IPS-18a (cell line): ENCODE results near the gene SLC12A3.

Experiments used
- H3K27ac ChIP-seq: one replicate; pipeline ENCODE4 v1.5.1; 2013; ENCODE audit warnings: low read length
- H3K27me3 ChIP-seq: one replicate; pipeline ENCODE4 v1.6.1; 2013; ENCODE audit warnings: mild to moderate bottlenecking, low read length; ENCODE audit not compliant: control insufficient read depth, insufficient read depth
- H3K36me3 ChIP-seq: one replicate; pipeline ENCODE4 v1.6.1; 2013; ENCODE audit warnings: low read depth, low read length; ENCODE audit not compliant: control insufficient read depth
- H3K4me1 ChIP-seq: one replicate; pipeline ENCODE4 v1.6.1; 2013; ENCODE audit warnings: low read depth, low read length; ENCODE audit not compliant: control insufficient read depth
- H3K4me3 ChIP-seq: one replicate; pipeline ENCODE4 v1.5.1; 2013; ENCODE audit warnings: low read length
- H3K9ac ChIP-seq: one replicate; pipeline ENCODE4 v1.6.1; 2013; ENCODE audit warnings: mild to moderate bottlenecking, low read length, moderate library complexity
- H3K9me3 ChIP-seq: one replicate; pipeline ENCODE4 v1.6.1; 2013; ENCODE audit warnings: low read depth, low read length; ENCODE audit not compliant: control insufficient read depth

SLC12A3 gene

DNA sequence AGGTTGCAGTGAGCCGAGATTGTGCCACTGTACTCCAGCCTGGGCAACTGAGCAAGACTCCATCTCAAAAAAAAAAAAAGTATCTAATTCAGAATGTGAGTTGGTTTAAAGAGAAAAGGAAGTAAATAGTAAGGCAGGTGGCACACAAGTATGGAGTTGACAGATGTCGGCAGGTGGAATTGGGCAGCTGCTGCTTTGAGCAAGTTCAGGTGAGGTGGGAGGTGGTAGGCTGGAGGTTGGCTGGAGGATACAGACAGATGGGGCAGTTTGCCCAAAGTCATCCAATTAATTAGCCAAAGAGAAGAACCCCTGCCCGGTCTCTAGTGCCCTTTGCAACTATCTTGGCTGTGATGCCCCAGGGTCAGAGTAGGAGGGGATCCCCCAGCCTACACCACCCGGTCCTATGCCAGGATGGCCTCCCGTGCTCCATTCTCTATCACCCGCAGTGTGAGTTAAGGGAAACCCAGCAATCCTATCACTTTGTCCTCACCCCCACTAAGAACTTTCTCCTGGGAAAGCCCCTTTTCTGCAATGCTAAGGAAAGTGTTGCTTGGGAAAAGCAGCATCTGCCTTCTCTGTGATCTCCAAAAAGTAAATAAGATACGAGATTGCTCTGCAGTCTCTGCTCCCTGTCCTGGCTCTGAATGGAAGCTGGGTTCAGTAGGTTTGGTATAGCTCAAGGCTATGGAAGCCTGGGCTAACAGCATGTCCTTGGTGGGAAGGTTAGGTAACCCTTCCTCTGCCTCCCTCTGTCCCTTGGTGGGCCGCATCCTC, 32.2 kb downstream of the SLC12A3 start:
- no peaks in the 10 kb centered on the region for H3K4me1 ChIP-seq
- no peak overlapping the region for H3K4me3 ChIP-seq
- no peaks in the 10 kb centered on the region for H3K9me3 ChIP-seq
- H3K36me3 ChIP-seq: no peaks in the 10 kb centered on the region
- H3K9ac ChIP-seq: no peak overlapping the region
- no peaks in the 10 kb centered on the region for H3K27me3 ChIP-seq
- no peak overlapping the region for H3K27ac ChIP-seq

- Histone ChIP-seq H3K27me3 (no peaks in the 10 kb centered on the region), H3K27ac (no peak overlapping the region), H3K4me1 (no peaks in the 10 kb centered on the region), H3K4me3 (no peak overlapping the region), H3K36me3 (no peaks in the 10 kb centered on the region), H3K9ac (no peak overlapping the region), H3K9me3 (no peaks in the 10 kb centered on the region)
Observed at GRCh38 chr16:56898847-56899246, 33.8 kb downstream of the SLC12A3 start.

DNA sequence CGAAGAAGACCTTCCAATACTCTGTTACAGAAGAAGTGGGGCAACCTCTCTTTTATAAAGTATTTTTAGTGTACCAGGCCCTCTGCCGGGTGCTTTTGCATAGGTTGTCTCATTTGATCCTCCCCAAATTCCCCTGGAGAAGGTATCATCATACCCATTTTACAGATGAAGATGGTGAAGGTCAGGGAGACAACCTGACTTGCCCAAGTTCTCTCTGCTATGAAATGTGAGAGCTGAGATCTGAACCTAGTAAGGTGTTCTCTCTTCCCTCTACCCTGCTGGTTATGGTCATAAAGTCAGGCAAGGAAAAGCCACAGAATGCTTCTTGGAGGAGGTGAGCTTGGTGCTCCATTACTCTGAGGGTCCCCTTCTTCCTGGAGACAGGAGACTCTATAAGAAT, 38.9 kb downstream of the SLC12A3 start:
- no peak overlapping the region for H3K27ac ChIP-seq
- H3K9me3 ChIP-seq: no peaks in the 10 kb centered on the region
- no peak overlapping the region for H3K4me3 ChIP-seq
- no peaks in the 10 kb centered on the region for H3K36me3 ChIP-seq
- peaks cover 3% of the 10 kb centered on the region for H3K4me1 ChIP-seq
- H3K27me3 ChIP-seq: no peaks in the 10 kb centered on the region
- no peak overlapping the region for H3K9ac ChIP-seq

GRCh38 chr16:56907401-56907800, 42.4 kb downstream of the SLC12A3 start:
- Histone ChIP-seq H3K4me3 (no peak overlapping the region), H3K36me3 (no peaks in the 10 kb centered on the region), H3K9me3 (no peaks in the 10 kb centered on the region), H3K27me3 (no peaks in the 10 kb centered on the region), H3K27ac (no peak overlapping the region), H3K4me1 (peaks cover 10% of the 10 kb centered on the region), H3K9ac (no peak overlapping the region)

DNA sequence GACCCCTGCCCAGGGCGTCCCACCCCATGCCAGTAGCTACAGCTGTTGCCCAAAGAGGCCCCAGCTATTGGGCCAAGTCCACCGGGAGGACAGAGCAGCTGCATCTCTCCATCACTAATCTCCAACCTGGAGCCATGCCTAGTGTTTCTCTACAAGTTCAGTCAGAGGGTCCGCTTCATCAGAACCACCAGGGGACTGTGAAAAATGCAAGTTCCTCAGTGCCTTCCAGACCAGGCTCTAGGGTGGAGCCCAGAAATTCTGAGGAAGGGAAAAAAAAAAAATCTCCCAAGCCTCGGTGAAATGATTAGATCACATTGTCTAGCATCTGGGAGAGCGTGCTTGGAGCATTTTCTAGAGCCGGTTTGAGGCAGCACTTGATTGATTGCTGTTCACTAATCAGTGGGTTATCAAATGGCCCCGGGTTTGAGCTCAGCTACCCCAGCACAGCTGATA, 44.5 kb downstream of the SLC12A3 start:
- Histone ChIP-seq H3K9ac (no peak overlapping the region), H3K36me3 (no peaks in the 10 kb centered on the region)

GRCh38 chr16:56910112-56910511, 45.1 kb downstream of the SLC12A3 start:
- H3K27me3 ChIP-seq: no peaks in the 10 kb centered on the region
- H3K4me3 ChIP-seq: no peak overlapping the region
- no peak overlapping the region for H3K9ac ChIP-seq
- H3K27ac ChIP-seq: no peak overlapping the region
- no peaks in the 10 kb centered on the region for H3K9me3 ChIP-seq
- H3K4me1 ChIP-seq: peaks cover 10% of the 10 kb centered on the region
- no peaks in the 10 kb centered on the region for H3K36me3 ChIP-seq

More for the DNA sequence above, 44.5 kb downstream of the SLC12A3 start:
- H3K27ac ChIP-seq: no peak overlapping the region
- H3K4me1 ChIP-seq: peaks cover 10% of the 10 kb centered on the region
- no peaks in the 10 kb centered on the region for H3K27me3 ChIP-seq
- H3K4me3 ChIP-seq: no peak overlapping the region
- no peaks in the 10 kb centered on the region for H3K9me3 ChIP-seq

DNA sequence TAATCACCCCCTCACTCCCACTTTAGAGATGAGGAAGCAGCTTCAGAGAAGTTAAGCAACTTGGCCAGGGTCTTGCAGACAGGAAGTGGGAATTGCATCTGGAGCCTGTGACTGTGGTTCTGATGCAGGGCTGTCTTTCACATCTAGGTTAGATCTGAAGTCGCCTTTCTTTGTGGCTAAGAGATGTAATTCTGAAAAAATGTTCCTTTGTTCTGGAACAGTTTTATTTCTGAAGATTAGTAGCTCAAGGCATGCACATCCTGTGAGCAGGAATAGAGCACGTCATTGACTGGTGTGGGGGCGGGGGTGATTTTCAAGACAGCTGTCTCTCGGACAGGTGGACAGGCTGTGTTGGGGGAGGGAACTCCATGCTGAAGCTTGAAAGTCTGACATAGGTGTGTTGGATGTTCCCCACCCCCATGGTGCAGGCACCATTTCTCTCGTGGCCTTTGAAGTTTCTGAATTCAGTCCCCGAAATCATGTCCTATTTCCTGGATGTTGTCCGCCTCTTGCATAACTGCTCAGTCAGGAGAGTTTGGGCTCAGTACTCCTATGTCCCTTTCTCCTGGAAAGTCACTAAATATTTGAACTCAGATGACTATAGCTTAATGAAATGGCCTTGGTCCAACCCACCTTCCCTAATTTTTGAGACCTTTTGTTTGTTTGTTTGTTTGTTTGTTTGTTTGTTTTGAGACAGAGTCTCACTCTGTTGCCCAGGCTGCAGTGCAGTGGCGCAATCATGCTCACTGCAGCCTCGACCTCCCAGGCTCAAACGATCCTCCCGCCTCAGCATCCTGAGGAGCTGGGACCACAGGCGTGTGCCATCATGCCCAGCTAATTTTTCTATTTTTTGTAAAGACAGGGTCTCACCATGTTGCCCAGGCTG, 45.9 kb downstream of the SLC12A3 start:
- Histone ChIP-seq H3K9ac (no peak overlapping the region), H3K27ac (no peak overlapping the region), H3K4me3 (no peak overlapping the region), H3K27me3 (no peaks in the 10 kb centered on the region), H3K36me3 (no peaks in the 10 kb centered on the region), H3K9me3 (no peaks in the 10 kb centered on the region), H3K4me1 (peaks cover 10% of the 10 kb centered on the region)

- Histone ChIP-seq H3K4me1 (peaks cover 10% of the 10 kb centered on the region), H3K27me3 (no peaks in the 10 kb centered on the region), H3K27ac (no peak overlapping the region), H3K36me3 (no peaks in the 10 kb centered on the region), H3K4me3 (no peak overlapping the region), H3K9me3 (no peaks in the 10 kb centered on the region), H3K9ac (no peak overlapping the region)
Observed at GRCh38 chr16:56911771-56912571, 47.0 kb downstream of the SLC12A3 start.

GRCh38 chr16:56912746-56913708, 48.0 kb downstream of the SLC12A3 start:
- no peak overlapping the region for H3K4me3 ChIP-seq
- H3K9me3 ChIP-seq: no peaks in the 10 kb centered on the region
- H3K27me3 ChIP-seq: no peaks in the 10 kb centered on the region
- H3K4me1 ChIP-seq: peaks cover 10% of the 10 kb centered on the region
- H3K9ac ChIP-seq: no peak overlapping the region
- no peak overlapping the region for H3K27ac ChIP-seq
- no peaks in the 10 kb centered on the region for H3K36me3 ChIP-seq

- Histone ChIP-seq H3K4me1 (peaks cover 6% of the 10 kb centered on the region), H3K9ac (no peak overlapping the region), H3K36me3 (no peaks in the 10 kb centered on the region), H3K27me3 (no peaks in the 10 kb centered on the region), H3K4me3 (no peak overlapping the region), H3K27ac (no peak overlapping the region), H3K9me3 (no peaks in the 10 kb centered on the region)
Observed at GRCh38 chr16:56914896-56915295, 49.9 kb downstream of the SLC12A3 start.
